ENCODE measurements around the gene BAIAP2L2. TPM values are rescaled to one million over a fixed set of nuclear protein-coding genes. Genes with fewer than 3 reads are reported as not detected.
A peak's percentile ranks its signal among the peaks of the same experiment; 100 is the strongest.

The BAIAP2L2 gene
- total and polyA plus RNA-seq, 12 donors, result 0.09 to 6.0 (median 0.55) TPM; not detected in 1

GRCh38 chr22:38073150-38074130 lies 37.0 kb downstream of the BAIAP2L2 start:
- Histone ChIP-seq H3K4me1 (replicated peaks in 1 of 2) (no peaks in the 10 kb centered on the region), H3K27me3 (no peaks in the 10 kb centered on the region), H3K4me3 (no peak overlapping the region), H3K36me3 (replicated peaks in 1 of 2) (peaks cover 0 to 44% of the 10 kb centered on the region in 2 donors), H3K27ac (no peak overlapping the region), H3K9me3 (replicated peaks in 1 of 3) (no peaks in the 10 kb centered on the region)
- 95 to 96% (median 96%) methylated on average over 21 to 28 of the region's 28 CpGs for WGBS, 4 donors
- TF ChIP-seq CTCF (IDR thresholded peaks at IDR 0.05), result no peak
- TF ChIP-seq POLR2A (IDR thresholded peaks at IDR 0.05), result no peak
- DNase-seq, result no peak
- intact Hi-C loops (cut with DNase I), result no loop called here

- intact Hi-C loops (cut with DNase I), result no loop called here
- DNase-seq, result peak in 2 of 7 donors; percentile 36 to 58
- H3K27me3 ChIP-seq, result no peaks in the 10 kb centered on the region
- 88 to 91% (median 90%) methylated on average over 21 to 25 of the region's 25 CpGs for WGBS, 4 donors
- no peaks in the 10 kb centered on the region for H3K9me3 ChIP-seq (replicated peaks in 1 of 3)
- TF ChIP-seq CTCF (IDR thresholded peaks at IDR 0.05), result no peak
- no peak for TF ChIP-seq POLR2A (IDR thresholded peaks at IDR 0.05)
- H3K27ac ChIP-seq, result no peak overlapping the region
- H3K4me1 ChIP-seq (replicated peaks in 1 of 2), result no peaks in the 10 kb centered on the region
- no peak overlapping the region for H3K4me3 ChIP-seq
- peaks cover 0 to 49% of the 10 kb centered on the region in 2 donors for H3K36me3 ChIP-seq (replicated peaks in 1 of 2)
Observed at GRCh38 chr22:38072322-38073149, 37.9 kb downstream of the BAIAP2L2 start.

- TF ChIP-seq CTCF (IDR thresholded peaks at IDR 0.05) (no peak), POLR2A (IDR thresholded peaks at IDR 0.05) (no peak)
- Histone ChIP-seq H3K4me3 (no peak overlapping the region), H3K4me1 (replicated peaks in 1 of 2) (no peaks in the 10 kb centered on the region), H3K36me3 (replicated peaks in 1 of 2) (peaks cover 0 to 50% of the 10 kb centered on the region in 2 donors), H3K27ac (no peak overlapping the region), H3K27me3 (no peaks in the 10 kb centered on the region), H3K9me3 (replicated peaks in 1 of 3) (no peaks in the 10 kb centered on the region)
- 83 to 95% (median 93%) methylated on average over 5 to 22 of the region's 22 CpGs for WGBS, 4 donors
- intact Hi-C loops (cut with DNase I), result no loop called here
- DNase-seq, result no peak
Observed at GRCh38 chr22:38071421-38072321, 38.8 kb downstream of the BAIAP2L2 start.
